ENCODE data around the gene HOXC5.
A peak's percentile ranks its signal among the peaks of the same experiment; 100 is the strongest.

Gene HOXC5

DNA sequence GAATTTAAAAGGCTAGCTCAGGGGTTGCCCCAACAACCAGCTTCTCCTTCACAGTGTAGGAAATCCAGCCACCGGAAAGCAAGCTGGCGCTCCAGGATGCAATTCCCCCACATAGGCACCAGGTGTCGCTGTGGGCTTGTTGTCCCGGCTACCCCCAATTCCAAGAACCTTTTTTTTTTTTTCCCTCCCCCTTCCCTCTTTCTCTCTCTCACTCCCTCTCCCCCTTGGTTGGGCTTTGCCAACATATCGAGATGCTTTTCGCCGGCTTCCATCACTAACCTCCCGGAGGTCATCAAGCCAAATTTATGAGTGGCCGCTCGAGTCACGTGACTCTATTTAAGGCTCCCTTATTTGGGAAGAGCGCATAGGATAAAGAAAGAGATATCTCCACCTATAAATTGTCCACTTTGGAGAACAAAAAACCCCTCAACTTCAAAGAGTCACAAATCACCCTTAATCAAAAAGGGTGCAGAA lies at the start of gene HOXC5:
Gene HOXC5, plus strand, starts transcription at position 424 of the 474 bp plus-strand sequence. CDS start 73 bp downstream, outside the sequence.
- peak; percentile 69 for DNase-seq

GRCh38 chr12:53983568-53983949 lies 49.3 kb upstream of the HOXC5 start:
- DNase-seq: no peak

DNA sequence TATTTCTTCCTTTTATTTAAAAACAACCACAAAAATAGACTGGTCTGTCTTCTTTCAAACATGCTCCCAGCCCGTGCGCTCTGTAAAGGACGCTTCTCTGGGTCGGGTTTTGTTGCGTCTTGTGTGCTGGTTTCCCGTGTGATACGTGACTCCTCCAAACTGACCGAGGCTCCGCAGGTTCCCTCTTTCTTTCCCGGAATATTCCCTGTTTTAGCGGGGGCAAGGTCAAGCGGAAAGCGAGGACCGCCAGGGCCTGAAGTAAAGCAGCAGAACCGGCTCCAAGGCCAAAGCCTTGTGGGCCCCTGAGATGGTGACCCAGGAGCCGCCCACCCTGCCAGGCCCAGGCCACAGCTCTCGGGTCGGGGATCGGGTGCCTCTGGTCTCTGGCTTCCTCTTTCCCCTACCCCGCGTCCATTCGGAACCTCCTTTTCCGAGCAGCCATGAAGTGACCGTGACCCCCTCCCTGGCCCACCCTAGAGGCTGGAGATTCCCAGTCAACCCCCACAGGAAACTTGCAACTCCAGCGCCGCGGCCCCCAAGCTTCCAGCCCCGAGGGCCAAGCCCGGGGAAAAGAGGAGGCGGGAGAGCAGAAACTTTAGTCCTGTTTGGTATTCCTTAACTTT lies 48.8 kb upstream of the HOXC5 start:
- no peak for DNase-seq

DNA sequence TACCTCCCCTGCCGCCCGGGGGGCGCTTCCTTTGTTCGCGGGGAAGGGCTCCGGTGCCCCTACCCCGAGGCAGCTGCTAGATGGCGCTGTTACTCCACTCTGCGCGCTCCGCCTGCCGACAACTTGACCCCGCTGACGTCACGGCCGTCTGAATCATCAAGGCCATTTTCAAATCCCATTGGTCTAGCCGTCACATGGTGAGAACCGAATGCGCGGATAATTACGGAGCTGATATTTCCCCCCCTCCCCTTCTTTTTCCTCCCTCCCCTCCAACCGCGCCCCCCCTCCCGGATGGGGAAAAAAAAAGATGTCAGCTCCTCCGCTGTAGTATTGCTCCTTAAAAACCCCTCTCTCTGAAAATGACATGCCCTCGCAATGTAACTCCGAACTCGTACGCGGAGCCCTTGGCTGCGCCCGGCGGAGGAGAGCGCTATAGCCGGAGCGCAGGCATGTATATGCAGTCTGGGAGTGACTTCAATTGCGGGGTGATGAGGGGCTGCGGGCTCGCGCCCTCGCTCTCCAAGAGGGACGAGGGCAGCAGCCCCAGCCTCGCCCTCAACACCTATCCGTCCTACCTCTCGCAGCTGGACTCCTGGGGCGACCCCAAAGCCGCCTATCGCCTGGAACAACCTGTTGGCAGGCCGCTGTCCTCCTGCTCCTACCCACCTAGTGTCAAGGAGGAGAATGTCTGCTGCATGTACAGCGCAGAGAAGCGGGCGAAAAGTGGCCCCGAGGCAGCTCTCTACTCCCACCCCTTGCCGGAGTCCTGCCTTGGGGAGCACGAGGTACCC lies 47.8 kb upstream of the HOXC5 start, which contains the start of gene HOXC10:
Gene HOXC10, plus strand, starts transcription at position 246 of the 791 bp plus-strand sequence. Its CDS starts 114 bp downstream, at position 360.
- peak; percentile 73 for DNase-seq

DNA sequence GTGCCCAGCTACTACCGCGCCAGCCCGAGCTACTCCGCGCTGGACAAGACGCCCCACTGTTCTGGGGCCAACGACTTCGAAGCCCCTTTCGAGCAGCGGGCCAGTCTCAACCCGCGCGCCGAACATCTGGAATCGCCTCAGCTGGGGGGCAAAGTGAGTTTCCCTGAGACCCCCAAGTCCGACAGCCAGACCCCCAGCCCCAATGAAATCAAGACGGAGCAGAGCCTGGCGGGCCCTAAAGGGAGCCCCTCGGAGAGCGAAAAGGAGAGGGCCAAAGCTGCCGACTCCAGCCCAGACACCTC lies 47.2 kb upstream of the HOXC5 start:
- DNase-seq: no peak

- no peak for DNase-seq
Measured at GRCh38 chr12:53985994-53986685, 46.7 kb upstream of the HOXC5 start.

GRCh38 chr12:53986686-53987483 lies 46.0 kb upstream of the HOXC5 start:
- no peak for DNase-seq

GRCh38 chr12:53987787-53988230 lies 45.0 kb upstream of the HOXC5 start:
- DNase-seq: no peak

DNA sequence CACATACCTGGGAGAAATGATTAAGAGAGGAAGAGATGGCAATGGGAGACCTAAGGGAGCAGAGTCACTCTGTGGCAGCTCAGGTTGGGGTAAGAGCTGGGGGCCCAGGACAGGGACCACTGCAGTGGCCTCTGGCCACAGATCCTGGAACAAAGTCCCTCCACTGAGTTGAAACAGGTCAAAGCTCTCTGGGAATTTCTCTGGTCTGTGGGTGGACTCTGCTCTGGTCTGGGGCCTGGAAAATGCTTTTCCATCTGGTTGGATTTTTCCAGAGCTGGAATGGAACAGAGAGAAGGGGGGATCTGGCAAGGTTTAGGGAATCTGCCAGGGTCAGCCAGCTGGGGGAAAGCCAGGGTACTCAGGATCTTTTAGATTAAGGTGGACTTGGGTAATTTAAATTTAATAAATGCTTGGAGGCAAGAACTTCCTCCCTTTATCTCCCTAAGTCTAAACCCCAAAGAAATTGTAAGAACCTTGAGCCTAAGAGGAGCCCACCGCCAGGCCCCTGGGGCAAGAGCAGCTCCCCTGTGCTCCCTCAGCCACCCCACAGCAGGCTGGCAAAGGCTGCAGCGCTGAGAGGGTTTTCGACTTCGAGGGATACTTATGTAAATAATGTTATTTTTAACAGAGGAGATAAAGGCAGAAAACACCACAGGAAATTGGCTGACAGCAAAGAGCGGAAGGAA lies 44.2 kb upstream of the HOXC5 start:
- DNase-seq: no peak

DNA sequence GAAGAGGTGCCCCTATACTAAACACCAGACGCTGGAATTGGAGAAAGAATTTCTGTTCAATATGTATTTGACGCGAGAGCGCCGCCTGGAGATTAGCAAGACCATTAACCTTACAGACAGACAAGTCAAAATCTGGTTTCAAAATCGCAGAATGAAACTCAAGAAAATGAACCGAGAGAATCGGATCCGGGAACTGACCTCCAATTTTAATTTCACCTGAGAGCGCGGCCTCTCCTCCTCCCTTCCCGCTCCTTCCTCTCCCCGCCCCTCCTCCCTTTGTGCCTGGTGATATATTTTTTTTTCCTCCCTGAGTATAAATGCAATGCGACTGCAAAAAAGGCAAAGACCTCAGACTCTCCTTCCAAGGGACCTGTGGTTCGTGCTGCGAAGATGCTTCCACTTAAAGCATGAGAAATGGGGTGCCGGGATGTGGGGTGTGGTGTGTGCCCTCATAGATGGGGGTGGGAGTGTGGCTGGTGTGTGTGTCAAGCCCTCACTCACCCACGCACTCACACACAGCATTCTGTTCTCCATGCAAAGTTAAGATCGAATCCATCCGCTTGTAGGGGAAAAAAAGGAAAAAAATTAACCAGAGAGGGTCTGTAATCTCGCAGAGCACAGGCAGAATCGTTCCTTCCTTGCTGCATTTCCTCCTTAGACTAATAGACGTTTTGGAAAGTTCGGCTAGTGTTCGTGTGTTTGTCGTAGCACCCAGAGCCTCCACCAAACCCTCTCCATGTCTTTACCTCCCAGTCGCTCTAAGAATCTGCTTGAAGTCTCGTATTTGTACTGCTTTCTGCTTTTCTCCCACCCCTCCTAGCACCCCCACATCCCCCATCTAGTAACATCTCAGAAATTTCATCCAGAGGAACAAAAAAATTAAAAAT lies 43.4 kb upstream of the HOXC5 start:
- no peak for DNase-seq

DNA sequence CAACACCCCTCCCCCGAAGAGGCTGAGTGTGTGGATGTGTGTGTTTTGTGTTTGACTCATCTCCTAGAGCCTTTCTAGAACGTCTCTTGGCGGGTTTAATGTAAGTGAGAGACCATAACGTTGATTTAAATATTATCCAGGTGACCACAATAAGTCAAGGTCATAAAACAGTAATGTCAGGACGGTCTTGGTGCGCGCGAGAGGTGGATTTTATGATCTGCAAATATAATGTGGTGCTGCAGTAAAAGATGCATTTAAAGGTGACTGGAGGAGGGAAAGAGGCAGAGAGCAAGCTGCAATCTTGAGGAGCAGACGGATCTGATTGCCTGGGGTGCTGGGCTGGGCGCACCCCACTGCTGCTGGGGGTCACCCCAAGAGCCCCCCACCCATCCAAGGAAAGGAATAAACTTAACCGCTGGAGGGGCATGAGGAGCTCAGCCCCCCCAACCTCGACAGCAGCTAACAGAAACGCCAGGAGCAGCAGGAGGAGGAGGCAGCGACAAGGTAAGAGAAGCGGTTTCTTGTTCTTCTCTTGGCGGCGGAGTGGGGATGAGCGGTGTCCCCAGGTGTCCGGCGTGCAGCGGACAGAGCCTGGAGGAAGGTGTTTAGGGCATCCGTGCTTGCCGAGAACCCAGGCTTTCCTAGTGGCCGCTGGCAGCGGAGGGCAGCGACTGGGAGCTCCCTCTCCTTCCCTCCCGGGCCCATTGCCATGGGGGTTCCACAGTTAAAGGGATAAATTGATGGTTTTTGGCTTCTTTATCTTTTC lies 42.4 kb upstream of the HOXC5 start:
- DNase-seq: no peak

- DNase-seq: no peak
Measured at GRCh38 chr12:53991077-53991460, 41.8 kb upstream of the HOXC5 start.

GRCh38 chr12:53992377-53992889 lies 40.4 kb upstream of the HOXC5 start:
- no peak for DNase-seq

GRCh38 chr12:53993162-53994008 lies 39.5 kb upstream of the HOXC5 start:
- DNase-seq: no peak

GRCh38 chr12:53994009-53994263 lies 38.9 kb upstream of the HOXC5 start:
- DNase-seq: no peak

- DNase-seq: no peak
Measured at GRCh38 chr12:53994264-53995001, 38.4 kb upstream of the HOXC5 start.

DNA sequence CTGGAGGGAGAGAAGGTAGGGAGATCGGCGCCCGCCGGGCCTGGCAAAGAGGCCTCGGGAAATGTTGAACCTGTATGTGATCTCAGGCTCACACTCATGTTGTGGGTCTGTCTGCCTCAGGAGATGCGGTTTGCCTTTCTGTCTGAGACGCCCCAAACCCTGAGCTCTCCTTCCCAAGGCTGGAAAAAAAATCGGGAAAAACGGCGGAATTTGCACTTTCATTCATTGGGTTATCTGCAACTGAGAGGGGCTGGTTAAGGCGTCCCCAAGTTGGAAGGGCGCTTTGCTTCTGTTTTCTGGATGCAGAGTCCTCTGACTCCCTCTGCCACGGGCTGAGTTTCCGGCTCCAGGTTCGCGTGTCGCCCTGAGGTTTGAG lies 37.9 kb upstream of the HOXC5 start:
- DNase-seq: peak; percentile 49

DNA sequence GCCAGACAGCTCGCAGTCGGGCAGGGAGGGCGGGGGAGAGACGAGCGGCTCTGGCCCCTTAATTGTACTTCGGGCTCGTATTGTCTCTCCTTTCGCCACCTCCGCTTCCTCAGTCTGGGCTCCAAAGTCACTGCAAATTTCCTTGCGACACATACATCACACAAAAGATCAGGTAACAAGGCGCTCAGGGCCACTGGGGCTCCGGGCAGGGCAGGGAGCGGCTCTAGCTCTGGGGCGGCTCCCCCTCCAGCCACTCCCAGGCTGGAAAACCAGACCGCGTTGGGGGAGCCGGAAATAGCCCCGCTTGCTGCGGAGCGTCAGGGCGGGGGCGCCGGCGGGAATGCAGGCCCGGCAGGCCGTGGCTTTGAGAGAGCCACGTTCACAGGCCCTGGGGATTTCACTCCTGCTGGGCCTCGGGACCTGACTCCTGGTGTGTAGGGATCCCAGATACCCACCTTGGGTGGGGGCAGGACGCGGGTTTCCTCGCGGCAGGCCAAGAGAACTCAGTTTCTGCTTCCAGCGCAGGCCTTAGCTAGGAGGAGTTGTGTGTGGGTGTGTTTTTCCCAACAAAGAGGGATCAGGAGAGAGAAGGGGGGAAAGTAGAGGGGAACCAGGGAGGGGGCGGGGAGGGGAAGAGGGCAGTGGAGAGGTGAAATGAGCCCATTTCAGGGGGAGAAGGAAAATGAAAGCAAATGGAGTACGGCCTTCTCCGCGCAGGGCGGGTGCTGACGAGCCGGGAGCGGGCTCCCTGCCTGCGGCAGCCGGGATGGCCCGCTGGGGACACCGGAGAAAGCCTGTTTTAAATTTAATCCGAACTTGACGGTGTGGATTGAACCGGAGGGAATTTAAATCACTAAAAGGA lies 37.2 kb upstream of the HOXC5 start:
- DNase-seq: no peak

Data from activated T-cell treated with anti-CD3 and anti-CD28 coated beads, Interleukin-2, amount 50 U/mL, for 1 hour (primary cell).